ENCODE measurements around the gene PLSCR1. TPM values are rescaled to one million over a fixed set of nuclear protein-coding genes. Genes with fewer than 3 reads are reported as not detected.

Gene PLSCR1
- total and polyA plus RNA-seq, 2 donors (not counting 1 experiment from before 2014, with no cell fraction given) = 16.8 to 44.6 TPM

GRCh38 chr3:146561463-146561862 is 17.1 kb upstream of the PLSCR1 start:
- Histone ChIP-seq H3K4me2 (replicated peaks; ENCODE audit: low read depth, low read length, poor library complexity, severe bottlenecking) (no peak overlapping the region), H3K4me1 (ENCODE audit: control insufficient read depth in 2 of 2, insufficient read depth in 2 of 2, low read length in 2 of 2) (no peaks in the 10 kb centered on the region), H3K79me2 (ENCODE audit: control insufficient read depth, insufficient read depth, low read length) (no peaks in the 10 kb centered on the region), H4K20me1 (ENCODE audit: control insufficient read depth, insufficient read depth, low read length, poor library complexity, severe bottlenecking) (no peaks in the 10 kb centered on the region), H2AFZ (ENCODE audit: insufficient read depth, low read depth, low read length, poor library complexity, severe bottlenecking) (no peak overlapping the region), H3K27me3 (replicated peaks in 1 of 4; ENCODE audit: control extremely low read depth in 1 of 4, control insufficient read depth in 3 of 4, insufficient read depth in 4 of 4, low read length in 3 of 4) (no peaks in the 10 kb centered on the region), H3K27ac (ENCODE audit: low read length in 2 of 2) (no peak overlapping the region), H3K36me3 (replicated peaks in 1 of 2; ENCODE audit: control extremely low read depth in 1 of 2, control insufficient read depth in 1 of 2, extremely low read depth in 1 of 2, insufficient read depth in 2 of 2, low read length in 1 of 2) (no peaks in the 10 kb centered on the region), H3K9ac (ENCODE audit: low read length) (no peak overlapping the region), H3K9me3 (ENCODE audit: control extremely low read depth in 1 of 3, control insufficient read depth in 2 of 3, insufficient read depth in 1 of 3, low read length in 2 of 3) (peaks cover 0 to 1% (median 0%) of the 10 kb centered on the region in 3 donors), H3K4me3 (ENCODE audit: control extremely low read depth in 1 of 5, extremely low read depth in 1 of 5, insufficient read depth in 1 of 5, low read depth in 2 of 5, low read length in 4 of 5) (no peak overlapping the region)
- peaks cover 6% of the 10 kb centered on the region for H3K27me3 Mint-ChIP-seq
- H3K4me3 Mint-ChIP-seq = no peak overlapping the region
- TF ChIP-seq CTCF (IDR thresholded peaks at IDR 0.05) (no peak), EZH2 (IDR thresholded peaks at IDR 0.05; ENCODE audit: borderline replicate concordance, insufficient read depth, low read depth, low read length, poor library complexity, severe bottlenecking) (no peak)
- CTCF ChIA-PET = no interaction called here
- no peak for DNase-seq
- no peak for ATAC-seq (ENCODE audit: low read depth)
- H3K9me3 Mint-ChIP-seq (ENCODE audit: insufficient read depth) = no peaks in the 10 kb centered on the region
- H3K27ac Mint-ChIP-seq = no peak overlapping the region
- intact Hi-C loops (cut with micrococcal nuclease) = no loop called here
- H3K4me1 Mint-ChIP-seq = no peaks in the 10 kb centered on the region
- no CpG with 5 or more reads among the region's 1 CpG for WGBS (ENCODE audit: insufficient coverage)
- POLR2A ChIA-PET = no interaction called here

- no peak overlapping the region for H2AFZ ChIP-seq (ENCODE audit: insufficient read depth, low read depth, low read length, poor library complexity, severe bottlenecking)
- Mint-ChIP-seq H3K27ac (no peak overlapping the region), H3K4me1 (no peaks in the 10 kb centered on the region), H3K9me3 (ENCODE audit: insufficient read depth) (no peaks in the 10 kb centered on the region), H3K4me3 (no peak overlapping the region), H3K27me3 (peaks cover 6% of the 10 kb centered on the region)
- H3K4me1 ChIP-seq (ENCODE audit: control insufficient read depth in 2 of 2, insufficient read depth in 2 of 2, low read length in 2 of 2) = no peaks in the 10 kb centered on the region
- no peak overlapping the region for H3K9ac ChIP-seq (ENCODE audit: low read length)
- no peaks in the 10 kb centered on the region for H3K36me3 ChIP-seq (replicated peaks in 1 of 2; ENCODE audit: control extremely low read depth in 1 of 2, control insufficient read depth in 1 of 2, extremely low read depth in 1 of 2, insufficient read depth in 2 of 2, low read length in 1 of 2)
- no peaks in the 10 kb centered on the region for H3K79me2 ChIP-seq (ENCODE audit: control insufficient read depth, insufficient read depth, low read length)
- peaks cover 0 to 1% (median 0%) of the 10 kb centered on the region in 3 donors for H3K9me3 ChIP-seq (ENCODE audit: control extremely low read depth in 1 of 3, control insufficient read depth in 2 of 3, insufficient read depth in 1 of 3, low read length in 2 of 3)
- CTCF ChIA-PET = interaction anchor here (0.9 kb wide), 1 partner anchor 14 kb away, joined by 3 read pairs; no protein-coding TSS in a partner anchor
- H4K20me1 ChIP-seq (ENCODE audit: control insufficient read depth, insufficient read depth, low read length, poor library complexity, severe bottlenecking) = no peaks in the 10 kb centered on the region
- no peak overlapping the region for H3K4me2 ChIP-seq (replicated peaks; ENCODE audit: low read depth, low read length, poor library complexity, severe bottlenecking)
- no peak for ATAC-seq (ENCODE audit: low read depth)
- no peak for TF ChIP-seq EZH2 (IDR thresholded peaks at IDR 0.05; ENCODE audit: borderline replicate concordance, insufficient read depth, low read depth, low read length, poor library complexity, severe bottlenecking)
- TF ChIP-seq CTCF (IDR thresholded peaks at IDR 0.05) = no peak
- no peak overlapping the region for H3K27ac ChIP-seq (ENCODE audit: low read length in 2 of 2)
- POLR2A ChIA-PET = no interaction called here
- no peak for DNase-seq
- H3K27me3 ChIP-seq (replicated peaks in 1 of 4; ENCODE audit: control extremely low read depth in 1 of 4, control insufficient read depth in 3 of 4, insufficient read depth in 4 of 4, low read length in 3 of 4) = no peaks in the 10 kb centered on the region
- no CpG with 5 or more reads among the region's 2 CpGs for WGBS (ENCODE audit: insufficient coverage)
- intact Hi-C loops (cut with micrococcal nuclease) = no loop called here
- H3K4me3 ChIP-seq (ENCODE audit: control extremely low read depth in 1 of 5, extremely low read depth in 1 of 5, insufficient read depth in 1 of 5, low read depth in 2 of 5, low read length in 4 of 5) = no peak overlapping the region
These were observed 16.3 kb upstream of the PLSCR1 start for GRCh38 chr3:146560678-146561077.
